Kidney (tissue), 14 donors: ENCODE data around the gene RBPJ. TPM values are rescaled to one million over a fixed set of nuclear protein-coding genes. Genes with fewer than 3 reads are reported as not detected.

Experiments
- DNase-seq, 5 donors: peaks; one replicate each; pipeline ENCODE4 v3.0.0-alpha.2; 2013 to 2020
- FAIRE-seq: peaks from 2 replicates; lab custom pipeline; 2012; peaks lifted over from hg19 to GRCh38; lab: Jason Lieb, UNC
- H3K27ac ChIP-seq, 2 donors: one replicate each; pipeline ENCODE4 v1.7.0; 2013; ENCODE audit warnings: low read depth in 2 of 2, low read length in 2 of 2, inconsistent platforms in 1 of 2
- H3K27me3 ChIP-seq: one replicate; pipeline ENCODE4 v1.7.1; 2013; ENCODE audit warnings: low read length, inconsistent platforms; ENCODE audit not compliant: control insufficient read depth, insufficient read depth
- H3K36me3 ChIP-seq, 3 donors: one replicate each; pipeline versions ENCODE4 v1.7.0 to v1.7.1; 2013; ENCODE audit warnings: low read length in 3 of 3, control low read depth in 1 of 3, inconsistent platforms in 1 of 3; ENCODE audit not compliant: insufficient read depth in 3 of 3, control insufficient read depth in 2 of 3
- H3K4me1 ChIP-seq, 3 donors: one replicate each; pipeline versions ENCODE4 v1.7.0 to v1.7.1; 2013; ENCODE audit warnings: low read length in 3 of 3, inconsistent platforms in 1 of 3, low read depth in 1 of 3; ENCODE audit not compliant: control insufficient read depth in 2 of 3, insufficient read depth in 2 of 3
- H3K4me3 ChIP-seq, 3 donors: one replicate each; pipeline versions ENCODE4 v1.7.0 to v1.8.1; 2013; ENCODE audit warnings: low read length in 3 of 3, control low read depth in 1 of 3, inconsistent platforms in 1 of 3
- H3K9ac ChIP-seq, 3 donors: one replicate each; pipeline versions ENCODE4 v1.7.0 to v1.7.1; 2013; ENCODE audit warnings: low read length in 3 of 3, control low read depth in 1 of 3, inconsistent platforms in 1 of 3
- H3K9me3 ChIP-seq, 3 donors: one replicate each; pipeline versions ENCODE4 v1.7.0 to v1.7.1; 2013; ENCODE audit warnings: low read length in 3 of 3, control low read depth in 1 of 3, inconsistent platforms in 1 of 3; ENCODE audit not compliant: control insufficient read depth in 2 of 3, insufficient read depth in 1 of 3
- CTCF ChIP-seq: IDR thresholded peaks from 3 replicates; pipeline ENCODE4 v1.5.1; 2012; ENCODE audit warnings: mild to moderate bottlenecking, moderate library complexity, borderline replicate concordance; ENCODE audit not compliant: insufficient read depth; ENCODE audit errors: extremely low read depth
- intact Hi-C: fragments of 100-400 bp; cut with DNase I; formaldehyde crosslinking; loops from one replicate; pipeline ENCODE4 v1.11.1; 2022
- polyA plus RNA-seq: library from polyadenylated mRNA; stranded (reverse); fragments of 350-450 nt; fragmentation: Illumina TruSeq; extraction: RNeasy Lipid Tissue Mini Kit (QIAGEN cat#74804); gene quantifications from one replicate; pipeline ENCODE4 v1.2.3, GENCODE V29; 2014; ENCODE audit warnings: low read depth, low replicate concordance; ENCODE audit not compliant: insufficient read depth
- total RNA-seq: library from RNA; stranded (reverse); fragmentation: NEBNext Ultra II Directional; extraction: Animal tissue kit (Norgen Biotek cat#: 25700); gene quantifications from one replicate; pipeline ENCODE4 v1.2.1, GENCODE V29; 2021
- donor health status: control.
- donor health status: control.
- donor health status: control.
- donor health status: control.
- donor health status: control.
- donor health status: DM: yes; HTN: yes; CAD: no.
- donor health status: Normal renal cell carcinoma (clear cell type).

The RBPJ gene
- total and polyA plus RNA-seq, 2 donors from 2014 or later: 28.5 to 77.6 TPM

DNA sequence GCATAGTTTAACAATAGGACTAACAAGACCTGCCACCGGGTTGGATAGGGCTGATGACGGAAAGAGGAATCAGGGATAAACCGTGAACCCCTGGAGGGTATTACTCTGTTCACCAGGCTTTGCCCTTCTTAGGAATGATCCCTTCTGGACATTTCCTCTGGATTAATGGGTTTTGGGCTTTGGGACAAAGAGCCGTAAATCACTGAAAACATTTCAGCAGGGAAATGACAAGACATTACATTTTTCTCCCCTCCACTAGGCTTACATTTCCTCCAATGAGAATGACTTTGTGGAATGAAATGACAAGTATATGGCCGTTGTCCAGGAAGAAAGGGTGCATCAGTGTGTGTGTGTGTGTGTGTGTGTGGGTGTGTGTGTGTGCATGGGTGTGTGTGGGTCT, 25.9 kb upstream of the RBPJ start:
- TF ChIP-seq CTCF: no peak
- H3K9ac ChIP-seq: no peak overlapping the region
- intact Hi-C loops: no loop called here
- no peaks in the 10 kb centered on the region for H3K9me3 ChIP-seq
- H3K4me3 ChIP-seq: no peak overlapping the region
- H3K27me3 ChIP-seq: no peaks in the 10 kb centered on the region
- H3K4me1 ChIP-seq: no peaks in the 10 kb centered on the region
- FAIRE-seq (no peak), DNase-seq (no peak)
- H3K27ac ChIP-seq: no peak overlapping the region
- H3K36me3 ChIP-seq: no peaks in the 10 kb centered on the region

GRCh38 chr4:26296021-26296420, 24.8 kb upstream of the RBPJ start:
- H3K4me1 ChIP-seq: no peaks in the 10 kb centered on the region
- no peak for DNase-seq
- intact Hi-C loops: no loop called here
- no peak overlapping the region for H3K27ac ChIP-seq
- TF ChIP-seq CTCF: no peak
- no peak overlapping the region for H3K4me3 ChIP-seq
- no peaks in the 10 kb centered on the region for H3K36me3 ChIP-seq
- no peak for FAIRE-seq
- no peaks in the 10 kb centered on the region for H3K9me3 ChIP-seq
- H3K27me3 ChIP-seq: no peaks in the 10 kb centered on the region
- no peak overlapping the region for H3K9ac ChIP-seq

- FAIRE-seq: no peak
- intact Hi-C loops: no loop called here
- H3K27ac ChIP-seq: no peak overlapping the region
Measured at GRCh38 chr4:26296514-26296913, 24.3 kb upstream of the RBPJ start.

More at GRCh38 chr4:26296514-26296913, 24.3 kb upstream of the RBPJ start:
- Histone ChIP-seq H3K36me3 (no peaks in the 10 kb centered on the region), H3K4me3 (no peak overlapping the region), H3K4me1 (no peaks in the 10 kb centered on the region), H3K9me3 (no peaks in the 10 kb centered on the region), H3K27me3 (no peaks in the 10 kb centered on the region), H3K9ac (no peak overlapping the region)
- TF ChIP-seq CTCF: no peak
- DNase-seq: no peak
